Fibroblast of the conjunctiva (primary cell): ENCODE results near the gene KDF1.
"Not testable (repeated sequence)": the region's sequence is repeated elsewhere in the genome, so short reads cannot be mapped to it uniquely, and the experiment has no call there.

Source experiments
- DNase-seq: peaks from one replicate; pipeline ENCODE4 v3.0.0-alpha.2; 2010; ENCODE audit warnings: low read depth

The KDF1 gene

GRCh38 chr1:26994020-26994786, 33.9 kb upstream of the KDF1 start:
- DNase-seq, result no peak

GRCh38 chr1:26993237-26994019, 33.2 kb upstream of the KDF1 start, which contains the start of gene TRNP1:
Gene TRNP1 (plus strand): TSS chr1:26993692. CDS start chr1:26993787, 95 bp downstream.
- peak; percentile 76 for DNase-seq

DNA sequence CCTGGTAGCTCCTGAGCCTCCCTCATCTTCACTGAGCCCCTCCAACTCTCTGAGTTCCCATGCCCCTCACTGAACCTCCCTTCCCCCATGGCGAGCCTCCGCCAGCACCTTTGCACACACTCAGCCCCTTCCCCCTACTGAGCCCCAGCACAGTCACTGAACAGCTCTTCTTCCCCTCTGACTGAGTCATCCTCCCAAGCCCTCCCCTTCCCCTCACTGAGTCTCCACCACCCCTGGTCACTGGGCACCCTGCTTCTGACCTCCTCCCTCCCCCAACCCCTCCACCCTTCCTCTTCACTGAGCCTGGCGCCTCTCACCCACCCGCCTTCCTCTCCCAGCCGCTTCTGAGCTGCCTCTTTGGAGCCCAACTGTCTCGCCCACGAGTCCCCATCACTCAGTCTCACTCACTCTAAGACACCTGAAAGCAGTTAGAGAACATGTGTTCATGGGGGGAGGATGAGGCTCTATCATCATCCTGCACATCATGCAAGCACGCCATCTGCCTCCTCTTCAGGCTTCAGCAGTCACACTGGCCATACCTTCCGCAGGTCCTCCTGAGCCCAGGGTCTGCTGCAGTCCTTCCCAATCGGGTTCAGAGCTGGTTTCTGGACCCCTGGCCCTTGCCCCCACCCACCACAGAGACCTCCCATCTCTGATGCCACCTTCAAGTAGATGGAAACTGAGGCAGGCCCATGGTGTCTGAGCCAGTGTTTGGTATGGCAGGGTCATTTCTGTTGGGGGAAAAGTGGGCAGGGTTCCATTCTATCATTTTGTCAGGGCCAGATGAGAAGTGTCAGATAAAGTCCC, 31.2 kb upstream of the KDF1 start:
- no peak for DNase-seq

DNA sequence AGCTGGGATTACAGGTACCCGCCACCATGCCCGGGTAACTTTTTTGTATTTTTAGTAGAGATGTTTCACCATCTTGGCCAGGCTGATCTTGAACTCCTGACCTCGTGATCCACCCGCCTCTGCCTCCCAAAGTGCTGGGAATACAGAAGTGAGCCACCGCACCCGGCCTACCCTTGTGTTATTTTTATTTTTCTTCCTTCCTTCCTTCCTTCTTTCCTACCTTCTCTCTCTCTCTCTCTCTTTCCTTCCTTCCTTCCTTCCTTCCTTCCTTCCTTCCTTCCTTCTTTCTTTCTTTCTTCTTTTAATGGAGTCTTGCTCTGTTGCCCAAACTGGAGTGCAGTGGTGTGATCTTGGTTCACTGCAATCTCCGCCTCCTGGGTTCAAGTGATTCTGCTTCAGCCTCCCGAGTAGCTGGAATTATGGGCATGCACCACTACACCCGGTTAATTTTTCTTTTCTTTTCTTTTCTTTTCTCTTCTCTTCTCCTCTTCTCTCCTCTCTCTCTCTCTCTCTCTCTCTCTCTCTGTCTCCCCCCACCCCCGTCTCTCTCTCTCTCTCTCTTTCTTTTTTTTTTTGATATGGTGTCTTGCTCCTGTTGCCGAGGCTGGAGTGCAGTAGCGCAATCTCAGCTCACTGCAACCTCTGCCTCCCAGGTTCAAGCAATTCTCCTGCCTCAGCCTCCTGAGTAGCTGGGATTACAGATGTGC, 29.3 kb upstream of the KDF1 start:
- not testable (repeated sequence) for DNase-seq

- DNase-seq, result no peak
These were observed 26.4 kb upstream of the KDF1 start for GRCh38 chr1:26986658-26987057.

- DNase-seq, result no peak
These were observed 24.0 kb upstream of the KDF1 start for GRCh38 chr1:26984291-26984690.

DNA sequence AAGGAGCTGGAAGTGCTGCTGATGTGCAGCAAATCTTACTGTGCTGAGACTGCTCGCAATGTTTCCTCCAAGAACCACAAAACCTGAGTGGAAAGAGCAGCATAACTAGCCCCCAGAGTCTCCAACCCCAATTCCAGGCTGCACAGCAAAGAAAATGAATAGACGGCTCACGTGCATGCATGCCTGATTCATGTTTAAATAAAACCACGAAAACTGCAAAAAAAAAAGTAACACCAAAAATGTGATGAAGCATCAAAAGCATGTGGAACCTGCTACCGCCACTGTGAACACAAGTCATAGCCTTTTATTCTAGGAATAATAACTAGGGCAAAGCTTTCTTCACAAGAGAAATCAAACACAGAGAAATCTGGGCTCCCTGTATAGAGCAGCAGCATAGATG, 23.6 kb upstream of the KDF1 start:
- no peak for DNase-seq

DNA sequence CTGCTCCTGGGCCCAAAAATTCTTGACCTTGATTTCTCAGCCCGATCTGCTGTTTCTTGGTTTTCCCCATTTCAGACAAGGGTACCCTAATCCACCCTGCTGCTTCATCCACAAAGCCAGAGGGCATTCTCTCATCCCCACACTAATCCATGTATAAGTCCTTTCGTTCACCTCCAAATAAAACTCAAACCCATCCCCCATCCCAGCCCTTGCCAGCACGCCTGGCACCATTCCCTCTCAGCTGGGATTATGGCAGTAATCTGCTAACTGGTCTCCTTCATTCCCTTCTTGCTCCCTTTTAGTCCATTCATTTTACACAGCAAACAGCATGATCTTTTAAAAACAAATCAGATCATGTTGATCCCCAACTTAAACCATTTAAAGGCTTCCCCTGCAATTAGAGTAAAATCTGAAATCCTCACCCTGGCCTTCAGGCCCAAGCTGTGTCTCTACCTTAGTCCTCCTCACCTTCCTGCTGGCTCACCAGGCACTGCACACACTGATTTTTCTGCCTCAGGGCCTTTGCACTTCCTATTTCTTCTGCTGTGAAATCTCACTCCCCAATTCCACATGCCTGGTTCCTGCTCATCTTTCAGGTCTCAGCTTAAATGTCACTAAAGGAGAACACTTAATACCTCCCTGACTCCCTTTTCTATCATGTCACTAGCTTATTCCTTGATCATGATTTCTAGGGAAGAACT, 21.0 kb upstream of the KDF1 start:
- no peak for DNase-seq

DNA sequence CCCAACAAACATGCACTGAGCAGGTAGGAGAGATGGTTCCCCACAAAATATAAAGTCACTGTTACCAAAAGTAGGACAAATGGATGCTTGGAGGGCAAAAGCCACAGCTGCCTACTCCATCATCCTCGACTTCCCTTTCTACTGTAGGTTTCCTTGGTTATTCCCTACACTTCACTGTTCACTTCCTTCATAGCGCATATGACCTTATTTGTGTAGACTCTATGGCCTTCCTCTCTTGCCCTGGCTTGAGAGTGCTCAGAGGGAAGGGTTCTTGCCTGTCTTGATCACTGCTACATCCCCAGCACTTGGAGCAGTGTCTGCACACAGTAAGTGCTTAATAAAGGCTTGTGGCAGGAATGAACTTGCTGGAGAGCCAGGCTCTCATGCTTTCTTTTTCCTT, 18.6 kb upstream of the KDF1 start:
- no peak for DNase-seq

DNA sequence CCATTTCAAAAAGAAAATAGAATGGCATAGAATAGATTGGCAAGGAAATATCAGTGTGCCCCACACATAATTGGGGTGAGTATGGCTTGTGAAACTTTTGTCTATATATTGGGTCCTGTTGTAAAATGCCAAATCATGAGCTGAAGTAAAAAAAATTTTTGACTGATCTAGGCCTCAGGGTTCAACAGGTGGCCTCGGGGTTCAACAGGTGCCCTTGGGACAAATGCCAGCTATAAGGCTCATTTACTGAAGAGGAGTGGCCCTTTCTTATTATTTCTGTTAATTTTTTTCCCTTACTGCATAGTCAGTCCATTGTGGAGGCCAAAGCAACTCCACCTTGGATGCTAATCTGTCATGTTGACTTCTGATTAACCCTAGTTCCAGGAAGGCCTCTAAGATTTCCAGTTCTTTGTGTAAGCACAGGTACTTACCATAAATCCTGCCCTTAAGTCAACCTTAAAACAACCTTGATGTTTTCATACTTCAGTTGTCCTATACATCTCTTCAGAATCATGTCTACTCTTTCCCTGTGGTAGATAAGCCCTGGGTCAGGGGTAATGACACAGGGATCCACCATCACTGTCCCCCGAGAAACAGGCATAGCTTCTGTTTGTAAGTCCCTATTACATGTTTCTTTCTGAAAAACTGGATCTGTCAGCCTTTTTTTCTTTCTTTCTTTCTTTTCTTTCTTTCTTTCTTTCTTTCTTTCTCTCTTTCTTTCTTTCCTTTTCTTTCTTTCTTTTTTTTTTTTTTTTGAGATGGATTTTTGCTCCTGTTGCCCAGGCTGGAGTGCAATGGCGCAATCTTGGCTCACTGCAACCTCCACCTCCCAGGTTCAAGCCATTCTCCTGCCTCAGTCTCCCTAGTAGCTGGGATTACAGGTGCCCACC, 16.6 kb upstream of the KDF1 start:
- no peak for DNase-seq

DNA sequence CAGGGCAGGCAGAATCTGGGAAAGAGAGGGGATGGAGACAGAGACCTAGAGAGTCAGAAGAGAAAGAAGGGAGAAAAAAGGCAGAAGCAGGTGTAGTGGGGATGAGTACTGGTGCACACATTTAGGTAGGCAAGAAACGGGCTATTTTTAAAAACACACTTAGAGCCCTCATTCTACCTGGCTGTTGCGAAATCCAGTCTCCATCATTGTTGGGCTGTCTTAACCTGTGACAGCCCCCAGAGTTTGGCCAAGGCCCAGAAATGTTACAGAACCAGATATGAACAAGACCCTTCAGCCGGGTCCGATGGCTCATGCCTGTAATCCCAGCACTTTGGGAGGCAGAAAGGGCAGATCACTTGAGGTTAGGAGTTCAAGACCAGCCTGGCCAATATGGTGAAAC, 12.6 kb upstream of the KDF1 start:
- no peak for DNase-seq

DNA sequence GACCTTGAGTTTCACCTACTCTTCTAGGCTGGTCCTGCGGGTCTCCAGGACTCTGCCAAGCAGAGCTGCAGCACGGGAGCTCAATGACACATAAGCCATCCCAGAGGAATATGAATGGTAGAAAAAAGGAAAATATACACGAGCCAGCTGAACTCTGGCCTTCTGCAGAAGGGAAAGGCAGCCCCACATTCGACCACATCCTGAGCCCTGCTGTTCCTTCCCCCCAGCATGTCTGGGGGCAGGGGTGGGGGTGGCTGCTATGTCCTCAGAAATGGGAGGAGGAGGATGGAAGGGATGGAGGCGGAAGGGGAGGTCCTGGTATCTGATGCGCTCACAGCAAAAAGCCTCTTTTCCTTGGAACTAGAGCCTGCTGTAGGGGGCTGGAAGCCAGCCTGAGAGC, 12.1 kb upstream of the KDF1 start:
- no peak for DNase-seq

DNA sequence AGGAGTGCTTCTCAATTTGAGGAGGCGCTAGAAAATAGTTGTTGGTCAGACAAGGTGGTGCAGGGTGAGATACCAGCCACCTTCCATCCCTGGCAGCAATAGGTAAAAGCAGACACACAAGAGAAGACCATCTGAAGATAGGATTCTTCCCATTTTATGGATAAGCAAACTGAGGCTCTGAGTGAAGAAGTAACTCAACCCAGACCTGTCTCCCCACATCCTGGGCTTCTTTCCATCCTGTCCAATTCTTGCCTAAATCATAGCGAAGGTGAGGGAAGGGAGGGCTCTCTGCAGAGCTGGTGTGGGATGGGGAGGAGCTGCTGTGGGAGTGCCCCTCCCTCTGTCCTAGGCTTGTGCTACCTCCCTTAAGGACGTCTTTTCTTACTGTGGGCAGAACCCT, 11.3 kb upstream of the KDF1 start:
- DNase-seq, result no peak

GRCh38 chr1:26970810-26971209, 10.5 kb upstream of the KDF1 start:
- no peak for DNase-seq

DNA sequence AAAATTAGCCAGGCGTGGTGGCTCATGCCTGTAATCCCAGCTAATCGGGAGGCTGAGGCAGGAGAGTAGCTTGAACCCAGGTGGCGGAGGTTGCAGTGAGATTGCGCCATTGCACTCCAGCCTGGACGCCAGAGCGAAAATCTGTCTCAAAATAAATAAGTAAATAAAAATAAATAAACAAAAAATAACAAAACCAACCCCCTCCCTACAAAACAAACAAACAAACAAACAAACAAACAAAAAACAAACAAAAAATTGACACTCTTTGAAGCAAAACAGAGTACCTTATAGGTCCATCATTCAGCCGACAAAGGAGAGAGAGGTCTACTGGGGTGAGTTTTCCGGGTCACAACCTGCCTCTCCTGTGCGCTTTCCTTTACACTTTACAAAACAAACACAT, 5.4 kb upstream of the KDF1 start:
- DNase-seq, result no peak

- no peak for DNase-seq
These were observed 4.9 kb upstream of the KDF1 start for GRCh38 chr1:26965213-26965612.

GRCh38 chr1:26961826-26962225, 1.6 kb upstream of the KDF1 start:
- DNase-seq, result peak; percentile 88

- DNase-seq, result no peak
These were observed 328 bp upstream of the KDF1 start for GRCh38 chr1:26960625-26960966.

DNA sequence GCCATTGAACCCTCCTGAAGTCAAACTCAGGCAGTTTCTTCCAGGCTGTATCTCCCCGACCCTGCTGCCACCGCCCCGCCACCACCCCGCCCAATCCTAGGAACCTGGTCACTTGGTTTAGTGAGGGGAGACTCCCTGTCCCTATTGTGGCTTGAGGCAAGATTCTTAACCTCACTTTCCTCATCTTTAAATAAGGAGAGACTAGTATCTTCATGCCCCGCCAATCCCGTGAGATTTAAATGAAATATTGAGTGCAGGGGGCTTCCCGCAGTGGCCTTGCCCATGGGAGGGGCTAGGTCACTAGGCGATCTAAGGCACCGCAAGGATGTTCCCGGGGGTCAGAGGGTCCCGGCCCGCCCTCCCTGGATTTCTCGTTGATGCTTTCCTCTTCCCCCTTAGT, 998 bp downstream of the KDF1 start:
- no peak for DNase-seq

DNA sequence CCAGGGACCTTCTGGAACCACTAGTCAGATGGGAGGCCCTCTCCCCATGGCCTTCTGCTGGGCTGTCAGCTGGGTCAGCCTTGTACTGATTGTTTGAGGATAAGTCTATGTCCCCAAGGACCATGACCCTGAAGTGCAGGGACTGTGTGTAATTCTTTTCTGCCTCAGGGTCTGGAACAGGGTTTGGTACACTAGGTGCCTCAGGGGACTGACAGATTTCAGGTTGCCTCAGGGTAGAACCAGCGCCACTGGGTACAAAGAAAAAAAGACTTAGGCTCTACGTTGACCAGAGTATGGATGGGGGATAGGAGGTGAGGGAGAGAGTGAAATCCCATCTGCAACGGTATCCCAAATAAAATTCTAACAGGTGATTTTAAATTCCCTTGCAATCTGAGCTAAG, 3.0 kb downstream of the KDF1 start:
- no peak for DNase-seq

GRCh38 chr1:26956321-26956720, 3.9 kb downstream of the KDF1 start:
- no peak for DNase-seq
